GM12864 (cell line): Measurements from ENCODE around the gene VASN.
A peak's percentile ranks its signal among the peaks of the same experiment; 100 is the strongest.

ENCODE experiments used
- DNase-seq: peaks from one replicate; pipeline ENCODE4 v3.0.0-alpha.2; 2011; ENCODE audit warnings: low read depth
- H3K4me3 ChIP-seq: 2 replicates; pipeline ENCODE4 v1.5.1; 2011; ENCODE audit warnings: mild to moderate bottlenecking, low read depth, low read length, control low read depth
- TF ChIP-seq, protein P1 (sequence below): IDR thresholded peaks from 2 replicates; pipeline ENCODE4 v1.5.1; 2011; ENCODE audit warnings: low read depth, mild to moderate bottlenecking, moderate library complexity, low read length, control low read depth, inconsistent platforms; ENCODE audit errors: missing control alignments

The VASN gene

DNA sequence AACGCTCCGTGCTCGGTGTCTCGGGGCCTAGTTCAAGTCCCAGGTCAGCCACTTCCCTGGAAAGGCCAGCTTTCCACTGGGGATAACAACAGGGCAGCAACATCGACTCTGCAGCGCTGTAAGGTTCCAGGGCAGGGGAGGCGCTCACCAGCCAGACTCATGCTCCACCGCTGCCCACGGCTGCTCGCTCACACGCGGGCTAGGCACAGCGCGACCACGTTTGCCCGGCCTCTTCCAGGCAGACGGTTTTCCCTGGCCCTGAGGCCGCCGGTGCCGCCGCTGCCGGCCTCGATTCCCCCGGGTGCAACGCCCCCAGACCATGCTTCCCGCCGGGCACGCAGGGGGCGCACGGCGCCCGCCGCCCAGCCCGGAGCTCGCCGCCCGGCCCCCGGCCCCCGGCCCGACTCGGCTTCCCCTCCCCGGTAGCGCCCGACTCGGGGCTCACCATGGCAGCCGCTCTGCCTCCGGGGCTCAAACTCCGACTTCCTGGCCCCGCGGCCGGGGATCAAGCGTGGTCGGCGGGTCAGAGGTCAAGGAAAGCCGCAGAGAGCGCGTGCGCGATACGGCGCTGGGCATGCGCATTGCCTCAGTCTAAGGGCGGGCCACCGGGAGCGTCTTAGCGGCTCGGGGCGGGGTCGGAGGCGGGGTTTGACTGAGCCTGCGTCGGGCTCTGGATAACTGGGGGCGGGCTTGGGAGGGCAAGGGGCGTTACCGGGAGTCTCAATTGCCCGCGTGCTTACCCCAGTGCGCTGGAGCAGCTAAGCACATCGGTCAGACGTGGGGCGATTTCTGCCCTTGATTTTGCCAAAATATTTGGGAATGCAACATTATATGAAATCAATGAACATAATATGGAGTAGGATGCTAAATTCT is 20.6 kb upstream of the VASN start, which contains the start of gene PAM16:
TSS of gene PAM16 (minus strand) at position 535 of the 873 bp plus-strand sequence. CDS start at position 448, 87 bp downstream.
- peak within 1 kb of the TSS; percentile 100 for H3K4me3 ChIP-seq
- peak; percentile 83 for DNase-seq
- TF ChIP-seq, protein P1, sequence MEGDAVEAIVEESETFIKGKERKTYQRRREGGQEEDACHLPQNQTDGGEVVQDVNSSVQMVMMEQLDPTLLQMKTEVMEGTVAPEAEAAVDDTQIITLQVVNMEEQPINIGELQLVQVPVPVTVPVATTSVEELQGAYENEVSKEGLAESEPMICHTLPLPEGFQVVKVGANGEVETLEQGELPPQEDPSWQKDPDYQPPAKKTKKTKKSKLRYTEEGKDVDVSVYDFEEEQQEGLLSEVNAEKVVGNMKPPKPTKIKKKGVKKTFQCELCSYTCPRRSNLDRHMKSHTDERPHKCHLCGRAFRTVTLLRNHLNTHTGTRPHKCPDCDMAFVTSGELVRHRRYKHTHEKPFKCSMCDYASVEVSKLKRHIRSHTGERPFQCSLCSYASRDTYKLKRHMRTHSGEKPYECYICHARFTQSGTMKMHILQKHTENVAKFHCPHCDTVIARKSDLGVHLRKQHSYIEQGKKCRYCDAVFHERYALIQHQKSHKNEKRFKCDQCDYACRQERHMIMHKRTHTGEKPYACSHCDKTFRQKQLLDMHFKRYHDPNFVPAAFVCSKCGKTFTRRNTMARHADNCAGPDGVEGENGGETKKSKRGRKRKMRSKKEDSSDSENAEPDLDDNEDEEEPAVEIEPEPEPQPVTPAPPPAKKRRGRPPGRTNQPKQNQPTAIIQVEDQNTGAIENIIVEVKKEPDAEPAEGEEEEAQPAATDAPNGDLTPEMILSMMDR: no peak

- DNase-seq: no peak
- H3K4me3 ChIP-seq: no peak overlapping the region
- TF ChIP-seq, protein P1: no peak
These were observed 19.8 kb upstream of the VASN start for GRCh38 chr16:4351880-4352279.

GRCh38 chr16:4352843-4353242 is 18.8 kb upstream of the VASN start:
- TF ChIP-seq, protein P1: no peak
- H3K4me3 ChIP-seq: no peak overlapping the region
- no peak for DNase-seq

- no peak for DNase-seq
- H3K4me3 ChIP-seq: no peak overlapping the region
- TF ChIP-seq, protein P1: no peak
These were observed 18.0 kb upstream of the VASN start for GRCh38 chr16:4353675-4354074.

GRCh38 chr16:4354512-4355409 is 16.9 kb upstream of the VASN start:
- no peak overlapping the region for H3K4me3 ChIP-seq
- TF ChIP-seq, protein P1: no peak

DNA sequence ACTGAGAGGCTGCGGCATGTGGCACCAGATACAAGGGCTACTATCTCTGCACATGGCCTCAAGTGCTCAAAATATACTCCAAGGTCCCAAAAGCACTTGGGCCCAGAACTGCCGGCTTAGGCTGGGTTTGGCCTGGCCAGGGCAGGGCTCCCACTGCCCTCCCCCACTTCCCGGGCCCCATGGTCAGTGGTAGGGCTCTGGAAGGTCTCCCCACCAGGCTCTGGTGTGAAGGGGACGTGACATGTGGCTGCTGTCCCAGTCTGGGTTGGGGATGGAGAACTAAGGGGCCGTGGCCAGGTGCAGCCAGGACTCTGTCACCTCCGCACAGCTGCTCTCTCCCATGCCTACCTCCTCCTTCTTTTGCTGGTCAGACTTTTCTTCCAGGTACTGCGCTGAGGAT is 14.8 kb upstream of the VASN start:
- TF ChIP-seq, protein P1: no peak
- H3K4me3 ChIP-seq: no peak overlapping the region
- DNase-seq: no peak

More at GRCh38 chr16:4354512-4355409, 16.9 kb upstream of the VASN start:
- no peak for DNase-seq
